ENCODE data around the gene OR13C4.
"Not testable (repeated sequence)": the region's sequence is repeated elsewhere in the genome, so short reads cannot be mapped to it uniquely, and the experiment has no call there.

The OR13C4 gene

DNA sequence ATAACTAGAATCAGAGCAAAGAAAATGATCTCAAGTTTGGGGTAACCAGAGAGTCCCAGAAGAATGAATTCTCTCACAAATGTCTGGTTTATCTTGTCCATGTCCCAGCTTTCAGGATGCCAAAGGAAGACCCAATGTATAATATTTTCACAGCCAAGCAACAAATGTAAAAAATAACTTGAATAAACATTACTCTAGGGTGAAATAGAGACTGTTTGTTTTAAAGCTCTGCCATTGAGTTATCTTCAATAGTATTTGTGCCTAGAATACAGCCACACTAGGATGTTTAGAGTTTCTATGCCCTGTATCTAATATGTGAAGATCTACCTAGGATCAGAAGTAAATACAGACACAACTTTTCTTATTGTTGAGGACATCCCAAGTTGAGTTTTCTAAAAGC, at the start of gene OR13C4:
Gene OR13C4, minus strand, starts transcription at position 101 of the 400 bp plus-strand sequence. Its CDS starts 0 bp downstream, at position 101.
- DNase-seq = no peak

DNA sequence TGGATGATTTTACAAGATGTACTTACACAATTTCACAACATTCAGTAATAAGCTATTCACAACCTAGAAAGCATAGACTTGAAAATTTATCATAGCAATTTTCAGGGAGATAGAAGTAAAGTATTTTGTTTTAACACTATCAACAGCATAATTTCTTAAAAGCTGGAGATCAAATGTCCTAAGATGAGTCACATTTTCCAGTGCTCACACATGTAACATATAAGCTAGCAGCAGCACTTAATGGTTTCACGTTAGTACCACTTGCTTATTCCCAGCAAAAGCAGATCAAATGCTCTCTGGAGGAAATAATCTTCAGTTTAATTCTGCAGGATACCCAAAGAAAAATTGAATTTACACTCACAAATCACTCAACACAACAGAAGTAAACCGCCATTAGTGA, 48.4 kb upstream of the OR13C4 start:
- DNase-seq = no peak

DNA sequence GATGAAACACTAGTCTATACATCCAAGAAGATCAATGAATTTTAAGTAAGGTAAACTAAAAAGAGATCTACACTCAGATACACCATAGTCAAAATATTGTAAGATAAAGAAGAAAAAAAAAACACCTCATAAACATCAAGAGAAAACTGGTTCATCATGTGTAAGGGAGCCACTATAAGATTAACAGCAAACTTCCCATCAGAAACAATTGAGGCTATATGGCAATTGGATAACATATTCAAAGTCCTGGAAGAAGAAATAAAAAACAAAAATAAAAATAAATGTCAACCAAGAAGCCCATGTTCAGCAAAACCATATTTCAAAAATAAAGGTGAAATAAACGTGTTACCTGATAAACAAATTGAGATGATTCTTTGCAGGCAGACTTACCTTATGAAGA, 45.6 kb upstream of the OR13C4 start:
- DNase-seq = no peak

DNA sequence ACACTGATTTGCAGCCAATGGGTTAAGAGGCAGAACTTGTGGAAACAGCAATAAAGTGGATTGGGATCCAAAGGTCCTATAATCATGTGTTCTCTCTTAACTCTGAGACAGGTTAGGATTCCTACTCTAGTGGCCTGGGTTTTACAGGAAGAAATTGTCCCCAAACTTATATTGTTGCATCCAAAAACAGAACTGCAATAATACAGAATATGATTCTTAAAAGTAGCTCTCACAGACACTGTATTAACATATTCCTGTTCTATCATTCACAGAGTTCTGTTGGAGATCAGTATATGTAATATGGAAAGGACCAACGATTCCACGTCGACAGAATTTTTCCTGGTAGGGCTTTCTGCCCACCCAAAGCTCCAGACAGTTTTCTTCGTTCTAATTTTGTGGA, 41.9 kb upstream of the OR13C4 start, which contains the start of gene OR13C8:
Gene OR13C8, plus strand, starts transcription at position 301 of the 400 bp plus-strand sequence. Its CDS starts 0 bp downstream, at position 301.
- no peak for DNase-seq

DNA sequence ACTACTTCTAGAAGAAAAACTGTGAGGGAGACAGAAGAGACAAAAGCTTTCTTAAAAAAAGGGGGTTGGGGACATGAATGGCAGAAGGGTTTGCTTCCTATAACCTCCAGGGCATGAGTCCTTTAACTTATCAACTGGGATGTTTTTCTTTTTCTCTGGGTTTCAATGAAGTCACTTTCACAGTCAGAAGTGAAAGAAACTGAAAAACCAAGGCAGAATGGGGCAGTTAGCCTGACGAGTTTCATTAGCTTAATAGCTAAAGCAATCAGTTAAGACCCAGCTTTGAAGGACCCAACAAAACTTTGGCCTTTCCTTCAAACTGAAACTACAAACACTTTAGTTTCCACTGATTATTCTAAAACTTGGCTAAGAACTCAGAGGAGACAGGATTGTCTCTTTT, 37.3 kb upstream of the OR13C4 start:
- no peak for DNase-seq

DNA sequence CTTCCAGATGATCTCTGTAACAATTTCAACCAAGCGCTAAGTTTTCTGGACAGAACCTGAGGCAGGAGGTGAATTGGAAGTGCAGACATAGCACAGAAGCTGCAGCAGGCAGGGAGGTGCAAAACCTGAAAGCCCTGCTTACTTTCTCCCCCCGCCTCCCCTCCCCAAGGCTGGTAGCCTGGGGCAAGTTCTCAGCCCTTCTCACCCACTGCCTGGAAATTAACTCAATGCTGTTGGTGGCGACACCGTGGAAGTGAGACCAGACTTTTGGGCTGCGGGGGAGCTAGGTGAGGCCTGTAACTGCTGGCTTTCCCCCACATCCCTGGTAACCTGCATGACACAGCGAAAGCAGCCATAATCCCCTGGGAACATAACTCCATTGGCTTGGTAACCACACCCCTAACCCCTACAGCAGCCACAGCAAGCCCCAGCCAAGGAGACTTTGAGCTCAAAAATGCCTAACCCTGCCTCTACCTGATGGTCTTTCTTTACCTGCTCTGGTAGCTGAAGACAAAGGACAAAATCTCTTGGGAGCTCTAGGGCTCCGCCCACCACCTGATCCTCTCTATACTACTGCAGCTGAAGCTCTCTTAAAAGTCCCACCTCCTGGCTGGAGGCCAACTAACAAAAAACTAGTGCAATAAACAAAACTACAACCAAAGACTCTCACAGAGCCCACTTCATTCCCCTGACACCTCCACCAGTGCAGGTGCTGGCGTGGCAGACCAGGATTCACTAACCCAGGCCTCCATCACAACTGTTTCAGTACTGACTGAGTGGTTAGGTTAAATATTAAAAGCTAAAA, 30.0 kb upstream of the OR13C4 start:
- DNase-seq = no peak

DNA sequence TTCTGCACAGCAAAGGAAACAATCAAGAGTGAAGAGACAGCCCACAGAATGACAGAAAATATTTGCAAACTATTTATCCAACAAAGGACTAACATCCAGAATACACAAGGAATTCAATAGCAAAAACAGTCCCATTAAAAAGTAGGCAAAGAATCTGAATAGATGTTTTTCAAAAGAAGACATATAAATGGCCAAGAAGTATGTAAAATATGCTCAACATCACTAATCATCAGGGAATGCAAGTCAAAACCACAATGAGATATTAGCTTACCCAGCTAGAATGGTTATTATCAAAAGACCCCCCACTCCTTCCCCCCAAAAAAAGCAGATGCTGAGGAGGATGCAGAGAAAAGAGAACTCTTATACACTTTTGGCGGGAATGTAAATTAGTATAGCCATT, 28.5 kb upstream of the OR13C4 start:
- no peak for DNase-seq

DNA sequence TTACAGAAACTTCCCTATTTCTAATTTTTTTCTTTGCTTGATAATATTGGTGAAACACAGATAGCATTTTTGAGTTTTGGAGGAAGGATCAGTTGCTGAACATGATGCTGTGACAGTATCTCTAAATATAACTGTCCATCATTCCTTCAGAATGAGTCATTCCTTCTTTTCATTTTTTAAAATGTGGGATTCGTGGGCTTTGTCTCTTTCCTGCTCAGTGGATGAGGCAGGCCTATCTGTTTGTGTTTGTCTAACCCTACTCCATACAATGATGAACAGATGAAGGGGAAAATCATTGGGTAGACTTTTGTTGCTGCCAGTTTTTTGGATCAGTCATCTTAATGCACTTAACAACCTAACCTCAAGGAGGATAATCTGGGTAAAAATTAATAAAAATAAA, 26.3 kb upstream of the OR13C4 start:
- DNase-seq = no peak

DNA sequence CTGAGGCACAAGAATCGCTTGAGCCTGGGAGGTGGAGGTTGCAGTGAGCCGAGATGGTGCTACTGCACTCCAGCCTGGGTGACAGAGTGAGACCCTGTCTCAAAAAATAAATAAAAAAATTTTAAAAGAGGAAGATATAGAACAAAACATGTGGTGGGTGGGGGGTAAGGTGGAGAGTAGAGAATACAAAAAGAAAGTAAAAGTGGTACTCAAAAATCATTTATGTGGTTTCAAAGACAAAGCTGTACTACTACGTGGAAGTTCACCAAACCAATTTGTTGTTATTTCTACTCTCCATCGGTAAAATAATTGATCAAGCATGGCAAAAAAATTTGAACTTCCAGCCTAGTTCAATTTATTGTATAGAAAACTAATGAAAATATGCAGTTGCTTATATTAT, 17.6 kb upstream of the OR13C4 start:
- no peak for DNase-seq

DNA sequence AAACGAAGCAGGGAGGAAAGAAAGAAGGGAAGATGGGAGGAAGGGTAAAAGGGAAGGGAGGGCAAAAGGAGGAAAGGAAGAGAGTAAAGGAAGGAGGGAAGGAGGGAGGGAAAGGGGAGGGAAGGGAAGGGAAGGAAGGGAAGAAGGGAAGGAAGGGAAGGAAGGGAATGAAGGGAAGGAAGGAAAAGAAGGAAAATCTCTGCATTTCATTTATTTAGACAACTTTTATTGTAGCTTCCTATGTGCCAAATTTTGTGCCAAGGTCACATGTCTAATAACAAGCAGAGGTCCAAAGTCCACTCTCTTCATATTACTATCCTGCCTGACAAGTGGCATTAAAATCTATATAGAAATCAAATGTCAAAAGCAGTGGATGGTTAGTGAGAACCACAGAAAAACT, 12.3 kb upstream of the OR13C4 start:
- no peak for DNase-seq

DNA sequence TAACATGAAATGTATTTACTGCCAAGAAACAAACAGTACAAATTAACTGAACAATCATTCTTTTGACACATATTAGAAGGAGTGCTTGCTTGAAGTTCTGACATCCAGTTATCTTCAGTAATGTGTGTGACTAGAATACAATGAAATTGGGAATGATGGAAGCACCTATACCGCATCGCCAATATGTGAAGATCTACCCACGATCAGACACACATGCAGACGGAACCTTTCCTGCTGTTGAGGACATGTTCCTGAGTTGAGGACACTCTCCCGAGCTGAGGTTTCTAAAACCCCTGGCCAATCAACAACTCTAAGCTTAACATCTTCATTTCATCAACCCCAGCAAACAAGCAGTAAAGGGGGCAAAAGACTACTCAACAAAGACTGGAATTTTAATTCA, 9.7 kb upstream of the OR13C4 start, which contains the start of gene OR13C3:
Gene OR13C3, minus strand, starts transcription at position 101 of the 400 bp plus-strand sequence. CDS start 133 bp downstream, outside the sequence.
- DNase-seq = no peak

DNA sequence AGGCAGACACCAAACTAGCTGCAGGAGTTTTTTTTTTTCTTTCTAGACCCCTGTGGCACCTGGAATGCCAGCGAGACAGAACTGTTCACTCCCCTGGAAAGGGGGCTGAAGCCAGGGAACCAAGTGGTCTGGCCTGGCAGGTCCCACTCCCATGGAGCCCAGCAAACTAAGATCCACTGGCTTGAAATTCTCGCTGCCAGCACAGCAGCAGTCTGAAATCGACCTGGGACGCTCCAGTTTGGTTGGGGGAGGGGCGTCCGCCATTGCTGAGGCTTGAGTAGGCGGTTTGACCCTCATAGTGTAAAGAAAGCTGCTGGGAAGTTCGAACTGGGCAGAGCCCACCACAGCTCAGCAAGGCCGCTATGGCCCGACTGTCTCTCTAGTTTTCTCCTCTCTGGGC, 6.8 kb downstream of the OR13C4 start:
- not testable (repeated sequence) for DNase-seq

DNA sequence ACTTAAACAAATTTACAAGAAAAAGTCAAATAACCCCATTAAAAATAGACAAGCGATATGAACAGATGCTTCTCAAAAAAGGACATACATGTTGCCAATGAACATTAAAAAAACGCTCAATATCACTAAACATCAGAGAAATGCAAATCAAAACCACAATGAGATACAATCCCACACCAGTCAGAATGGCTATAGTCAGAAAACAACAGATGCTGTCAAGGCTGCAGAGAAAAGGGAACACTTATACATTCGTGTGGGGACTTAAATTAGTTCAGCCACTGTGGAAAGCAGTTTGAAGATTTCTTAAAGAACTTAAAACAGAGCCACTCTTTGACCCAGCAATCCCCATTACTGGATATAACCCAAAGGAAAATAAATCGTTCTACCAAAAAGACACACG, 12.1 kb downstream of the OR13C4 start:
- no peak for DNase-seq

DNA sequence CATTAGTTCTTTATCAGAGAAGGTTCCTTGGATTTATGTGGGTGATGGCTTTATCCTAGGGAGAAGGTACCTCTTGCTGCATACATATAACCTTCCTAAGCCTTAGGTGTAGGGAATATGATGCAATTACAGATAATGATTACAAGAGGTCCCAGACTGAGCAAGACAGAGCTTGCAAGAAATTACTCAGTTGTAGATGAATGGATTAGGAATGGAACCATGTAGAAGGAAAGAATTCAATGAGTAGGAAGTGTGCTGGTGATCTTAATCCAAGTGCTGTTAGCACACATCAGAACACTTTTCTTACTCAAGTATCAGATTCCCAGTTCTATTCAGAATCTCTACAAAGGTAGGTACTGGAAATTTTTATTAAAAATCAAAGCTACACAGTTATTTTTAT, 20.4 kb downstream of the OR13C4 start:
- DNase-seq = no peak

DNA sequence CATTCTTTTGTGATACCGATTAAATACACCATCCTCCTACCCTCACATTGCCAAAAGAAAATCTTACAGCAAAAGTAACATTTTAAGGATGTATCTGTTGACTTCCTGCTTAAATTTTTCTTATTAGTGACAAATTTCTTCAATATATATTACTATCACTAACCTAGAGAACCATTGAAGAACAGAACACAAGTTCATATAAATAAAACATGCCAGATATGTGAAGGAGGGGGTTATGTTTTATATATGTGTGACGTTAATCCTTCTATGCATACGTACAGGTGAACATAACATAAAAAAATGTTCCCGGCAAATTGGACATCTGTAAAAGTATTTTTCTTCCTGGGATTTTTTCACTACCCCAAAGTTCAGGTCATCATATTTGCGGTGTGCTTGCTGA, 23.0 kb downstream of the OR13C4 start, which contains the start of gene OR13F1:
Gene OR13F1, plus strand, starts transcription at position 301 of the 400 bp plus-strand sequence. Its CDS starts 0 bp downstream, at position 301.
- no peak for DNase-seq

DNA sequence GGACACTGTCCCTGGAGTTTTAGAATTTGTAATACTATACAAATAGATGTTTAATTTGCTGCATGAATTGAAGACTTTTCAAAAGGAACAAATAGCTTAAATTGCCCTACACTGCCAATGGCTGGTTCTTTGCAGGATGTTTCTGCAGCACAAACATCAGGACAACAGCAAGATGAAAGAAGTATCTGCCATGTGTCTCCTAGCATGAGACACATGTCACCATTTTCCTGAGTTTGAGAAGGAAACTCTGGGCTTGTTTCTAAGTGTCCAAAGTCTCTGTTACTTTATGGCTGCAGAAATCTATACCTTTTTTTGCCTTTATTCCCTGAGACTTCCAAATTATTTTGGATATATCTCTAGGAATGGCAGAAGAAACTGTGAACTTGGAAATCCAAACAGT, 23.6 kb downstream of the OR13C4 start:
- DNase-seq = no peak

DNA sequence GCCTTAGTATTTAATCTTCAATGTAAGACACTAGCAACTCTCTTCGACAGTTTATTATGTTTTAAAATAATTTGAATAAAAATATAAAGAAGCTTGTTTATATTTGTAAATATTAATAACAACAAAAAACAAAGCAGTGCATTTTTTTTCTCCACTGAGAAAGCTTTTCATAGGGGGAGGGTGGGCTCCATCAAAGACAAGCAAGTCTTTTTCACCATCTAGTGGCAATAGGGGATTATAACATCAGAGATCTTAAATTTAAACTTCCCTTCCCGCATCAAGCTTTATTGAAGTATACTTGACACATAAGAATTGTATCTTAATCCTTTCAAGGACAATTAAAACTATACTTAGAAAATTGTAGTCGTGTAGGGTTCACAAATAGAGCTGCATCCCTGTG, 32.2 kb downstream of the OR13C4 start:
- DNase-seq = no peak

DNA sequence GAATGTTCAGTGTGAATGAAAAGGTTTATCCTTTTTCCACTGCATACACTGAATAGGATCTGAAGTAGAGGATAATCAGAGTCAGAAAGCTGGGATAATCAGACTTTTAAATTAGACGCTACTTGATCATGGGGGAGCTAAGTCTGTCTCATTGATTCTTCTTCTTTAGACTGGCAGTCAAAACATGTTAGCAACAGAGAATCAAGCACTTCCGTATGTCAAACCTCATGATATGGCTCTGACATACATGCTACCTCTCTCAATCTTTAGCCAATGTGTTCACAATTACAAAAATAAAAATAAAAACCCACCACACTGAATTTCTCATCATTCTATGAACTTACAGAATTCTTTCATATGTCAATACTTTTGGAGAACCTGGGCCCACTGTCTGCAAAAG, 42.0 kb downstream of the OR13C4 start:
- no peak for DNase-seq

DNA sequence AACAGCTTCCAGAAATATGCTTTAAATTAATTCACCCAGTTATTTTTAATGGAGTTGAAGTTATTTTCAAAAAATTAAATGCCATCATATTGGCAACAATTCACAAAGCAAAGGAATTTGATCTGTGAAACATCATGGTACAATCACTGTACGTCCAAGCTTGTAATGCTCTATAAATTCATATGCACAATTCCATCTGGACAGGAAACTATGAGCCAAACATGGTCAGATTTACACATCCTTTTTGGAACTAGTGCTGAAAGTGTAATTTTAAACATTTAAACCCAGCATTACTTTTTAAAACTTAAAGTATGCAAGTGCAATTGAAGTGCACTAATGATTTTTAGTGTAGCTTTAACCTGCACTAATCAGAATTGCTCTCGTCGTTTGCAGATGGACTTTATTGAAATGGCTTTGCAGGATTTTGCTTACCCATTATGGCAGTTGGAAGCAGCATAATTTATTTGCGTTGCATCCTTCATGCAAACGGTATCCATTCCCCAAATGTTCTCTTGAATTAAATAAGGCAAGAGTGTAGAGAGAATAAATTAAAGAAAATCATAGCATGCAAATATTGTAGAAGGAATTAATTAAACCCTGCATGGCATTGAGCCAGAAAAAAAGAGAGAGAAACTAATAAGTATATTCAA, 44.0 kb downstream of the OR13C4 start:
- no peak for DNase-seq

Measured in bone marrow (tissue), 2 donors.